Measurements from ENCODE around the gene TNN. TPM values are rescaled to one million over a fixed set of nuclear protein-coding genes. Genes with fewer than 3 reads are reported as not detected.

TNN gene
- total RNA-seq, 2 donors from 2014 or later, result 0.09 TPM; not detected in 1

DNA sequence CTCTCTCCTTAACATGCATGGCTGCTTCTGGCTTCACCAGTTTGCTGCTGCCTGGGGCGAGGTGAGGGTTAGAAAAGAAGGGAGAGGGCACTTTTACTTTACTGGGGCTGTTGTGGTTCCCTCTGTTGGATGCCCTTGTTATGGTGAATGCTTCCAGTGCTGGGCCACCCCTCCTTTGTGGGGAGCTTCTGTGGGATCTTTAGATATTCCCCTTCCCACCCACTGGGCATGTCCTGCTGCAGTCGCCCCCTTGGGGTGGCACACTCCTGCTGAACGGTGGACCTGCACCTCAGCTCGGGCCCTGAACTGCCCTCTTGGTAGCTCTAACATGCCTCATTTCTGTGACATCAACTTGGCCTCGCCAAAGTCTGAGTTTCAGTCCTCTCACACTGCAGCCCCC is 6.0 kb downstream of the TNN start:
- Histone ChIP-seq H3K36me3 (ENCODE audit: control insufficient read depth, insufficient read depth, low read length) (no peaks in the 10 kb centered on the region), H3K9me3 (ENCODE audit: control insufficient read depth, low read length) (no peaks in the 10 kb centered on the region), H3K4me3 (ENCODE audit: low read length) (no peak overlapping the region), H3K27me3 (ENCODE audit: control insufficient read depth, insufficient read depth, low read length, poor library complexity, severe bottlenecking) (no peaks in the 10 kb centered on the region), H3K27ac (ENCODE audit: low read depth, low read length) (no peak overlapping the region), H3K4me1 (ENCODE audit: control insufficient read depth, insufficient read depth, low read length) (no peaks in the 10 kb centered on the region), H3K9ac (ENCODE audit: extremely low read depth, low read length, poor library complexity, severe bottlenecking) (no peak overlapping the region)
- peaks cover 10% of the 10 kb centered on the region for H3K27me3 Mint-ChIP-seq (ENCODE audit: insufficient read depth)
- H3K4me1 Mint-ChIP-seq, result peaks cover 6% of the 10 kb centered on the region
- H3K27ac Mint-ChIP-seq, result no peak overlapping the region
- TF ChIP-seq, protein P1, sequence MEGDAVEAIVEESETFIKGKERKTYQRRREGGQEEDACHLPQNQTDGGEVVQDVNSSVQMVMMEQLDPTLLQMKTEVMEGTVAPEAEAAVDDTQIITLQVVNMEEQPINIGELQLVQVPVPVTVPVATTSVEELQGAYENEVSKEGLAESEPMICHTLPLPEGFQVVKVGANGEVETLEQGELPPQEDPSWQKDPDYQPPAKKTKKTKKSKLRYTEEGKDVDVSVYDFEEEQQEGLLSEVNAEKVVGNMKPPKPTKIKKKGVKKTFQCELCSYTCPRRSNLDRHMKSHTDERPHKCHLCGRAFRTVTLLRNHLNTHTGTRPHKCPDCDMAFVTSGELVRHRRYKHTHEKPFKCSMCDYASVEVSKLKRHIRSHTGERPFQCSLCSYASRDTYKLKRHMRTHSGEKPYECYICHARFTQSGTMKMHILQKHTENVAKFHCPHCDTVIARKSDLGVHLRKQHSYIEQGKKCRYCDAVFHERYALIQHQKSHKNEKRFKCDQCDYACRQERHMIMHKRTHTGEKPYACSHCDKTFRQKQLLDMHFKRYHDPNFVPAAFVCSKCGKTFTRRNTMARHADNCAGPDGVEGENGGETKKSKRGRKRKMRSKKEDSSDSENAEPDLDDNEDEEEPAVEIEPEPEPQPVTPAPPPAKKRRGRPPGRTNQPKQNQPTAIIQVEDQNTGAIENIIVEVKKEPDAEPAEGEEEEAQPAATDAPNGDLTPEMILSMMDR (conservative IDR thresholded peaks at IDR 0.05), result peak; percentile 50
- no peaks in the 10 kb centered on the region for H3K36me3 Mint-ChIP-seq (ENCODE audit: low read depth)
- 67% methylated on average over 4 to 5 of the region's 5 CpGs for WGBS, 2 experiments (ENCODE audit: insufficient coverage in 1 of 2, insufficient read length in 1 of 2)
- H3K4me3 Mint-ChIP-seq, result no peak overlapping the region
- H3K9me3 Mint-ChIP-seq, result no peaks in the 10 kb centered on the region
- DNase-seq, result peak; percentile 71

DNA sequence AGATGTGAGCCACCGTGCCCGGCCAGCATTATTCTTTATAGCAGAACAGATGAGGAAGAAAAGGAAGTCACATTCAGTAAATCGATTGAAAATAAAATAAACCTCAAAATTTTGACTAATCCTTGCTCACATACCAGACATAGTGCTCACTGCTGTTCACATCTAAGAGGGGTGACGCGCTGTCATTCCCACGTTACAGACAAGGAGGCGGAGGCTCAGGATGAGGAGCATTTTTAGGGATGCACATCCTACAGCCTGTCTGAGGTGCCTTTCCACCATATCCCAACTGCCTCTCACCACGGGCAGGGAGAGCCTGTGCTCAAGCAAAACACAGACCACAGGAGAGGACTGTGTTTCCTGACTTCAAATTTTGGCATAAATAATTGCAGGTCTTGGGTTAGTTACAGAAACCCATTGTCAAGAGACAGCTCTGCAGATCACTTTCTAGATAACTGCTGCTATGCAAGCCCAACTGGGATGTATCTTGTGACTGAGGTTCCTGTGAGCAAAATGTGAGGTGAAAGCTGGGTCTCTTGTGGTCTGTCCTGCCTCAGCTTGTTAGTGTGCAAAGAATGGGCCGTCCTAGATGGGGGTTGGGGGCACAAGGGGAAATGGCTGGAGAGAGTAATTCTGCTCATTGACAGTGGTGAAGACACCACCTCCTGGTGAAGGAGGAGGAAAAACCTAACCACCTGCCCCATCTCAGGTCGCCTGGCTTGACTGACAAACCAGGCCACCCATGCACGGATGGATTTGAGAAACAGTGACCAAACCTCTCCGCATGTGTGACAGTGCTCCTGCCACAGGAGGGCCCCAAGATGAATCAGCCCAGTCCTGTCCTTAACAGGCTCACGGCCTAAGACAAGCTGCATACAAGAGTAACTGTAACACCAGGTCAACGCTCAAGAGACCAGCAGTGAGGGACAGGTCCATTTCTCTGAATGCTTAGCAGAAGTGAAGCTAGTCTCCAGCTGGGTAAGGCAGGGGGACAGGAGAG is 8.2 kb downstream of the TNN start:
- DNase-seq, result peak; percentile 72
- H3K9me3 Mint-ChIP-seq, result no peaks in the 10 kb centered on the region
- no peak overlapping the region for H3K4me3 Mint-ChIP-seq
- H3K36me3 Mint-ChIP-seq (ENCODE audit: low read depth), result no peaks in the 10 kb centered on the region
- WGBS, 2 experiments (ENCODE audit: insufficient coverage in 1 of 2, insufficient read length in 1 of 2), result 87% methylated on average over 12 to 14 of the region's 14 CpGs
- Histone ChIP-seq H3K27ac (ENCODE audit: low read depth, low read length) (no peak overlapping the region), H3K4me3 (ENCODE audit: low read length) (no peak overlapping the region), H3K4me1 (ENCODE audit: control insufficient read depth, insufficient read depth, low read length) (no peaks in the 10 kb centered on the region), H3K36me3 (ENCODE audit: control insufficient read depth, insufficient read depth, low read length) (no peaks in the 10 kb centered on the region), H3K27me3 (ENCODE audit: control insufficient read depth, insufficient read depth, low read length, poor library complexity, severe bottlenecking) (no peaks in the 10 kb centered on the region), H3K9me3 (ENCODE audit: control insufficient read depth, low read length) (no peaks in the 10 kb centered on the region), H3K9ac (ENCODE audit: extremely low read depth, low read length, poor library complexity, severe bottlenecking) (no peak overlapping the region)
- TF ChIP-seq, protein P1 (conservative IDR thresholded peaks at IDR 0.05), result peak; percentile 43
- H3K27me3 Mint-ChIP-seq (ENCODE audit: insufficient read depth), result peaks cover 12% of the 10 kb centered on the region
- no peak overlapping the region for H3K27ac Mint-ChIP-seq
- H3K4me1 Mint-ChIP-seq, result peaks cover 6% of the 10 kb centered on the region

DNA sequence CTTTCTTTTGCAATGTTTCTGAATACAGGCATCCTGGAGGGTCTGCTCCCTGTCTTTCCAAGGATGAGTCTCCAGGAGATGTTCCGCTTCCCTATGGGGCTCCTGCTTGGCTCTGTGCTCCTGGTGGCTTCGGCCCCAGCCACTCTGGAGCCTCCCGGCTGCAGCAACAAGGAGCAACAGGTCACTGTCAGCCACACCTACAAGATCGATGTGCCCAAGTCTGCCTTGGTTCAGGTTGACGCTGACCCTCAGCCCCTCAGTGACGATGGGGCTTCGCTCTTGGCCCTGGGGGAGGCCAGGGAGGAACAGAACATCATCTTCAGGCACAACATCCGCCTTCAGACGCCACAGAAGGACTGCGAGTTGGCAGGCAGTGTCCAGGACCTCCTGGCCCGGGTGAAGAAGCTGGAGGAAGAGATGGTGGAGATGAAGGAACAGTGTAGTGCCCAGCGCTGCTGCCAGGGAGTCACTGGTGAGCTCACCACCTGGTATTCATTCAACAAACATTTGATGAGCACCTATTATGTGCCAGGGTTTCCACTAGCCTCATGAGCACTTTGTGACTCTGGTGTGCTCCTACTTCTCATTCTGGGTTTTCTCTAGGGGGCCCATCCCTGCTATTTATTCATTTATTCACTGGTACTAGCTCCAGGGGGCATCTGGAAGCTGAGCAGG is 9.9 kb downstream of the TNN start:
- no peaks in the 10 kb centered on the region for H3K36me3 ChIP-seq (ENCODE audit: control insufficient read depth, insufficient read depth, low read length)
- H3K9me3 ChIP-seq (ENCODE audit: control insufficient read depth, low read length), result no peaks in the 10 kb centered on the region
- TF ChIP-seq, protein P1 (conservative IDR thresholded peaks at IDR 0.05), result no peak
- H3K36me3 Mint-ChIP-seq (ENCODE audit: low read depth), result no peaks in the 10 kb centered on the region
- WGBS, 2 experiments (ENCODE audit: insufficient coverage in 1 of 2, insufficient read length in 1 of 2), result 93 to 95% methylated on average over 6 to 12 of the region's 12 CpGs
- no peak overlapping the region for H3K27ac ChIP-seq (ENCODE audit: low read depth, low read length)
- H3K27me3 Mint-ChIP-seq (ENCODE audit: insufficient read depth), result peaks cover 9% of the 10 kb centered on the region
- no peaks in the 10 kb centered on the region for H3K9me3 Mint-ChIP-seq
- H3K27me3 ChIP-seq (ENCODE audit: control insufficient read depth, insufficient read depth, low read length, poor library complexity, severe bottlenecking), result peaks cover 4% of the 10 kb centered on the region
- H3K4me1 Mint-ChIP-seq, result peaks cover 3% of the 10 kb centered on the region
- H3K27ac Mint-ChIP-seq, result no peak overlapping the region
- no peaks in the 10 kb centered on the region for H3K4me1 ChIP-seq (ENCODE audit: control insufficient read depth, insufficient read depth, low read length)
- no peak overlapping the region for H3K9ac ChIP-seq (ENCODE audit: extremely low read depth, low read length, poor library complexity, severe bottlenecking)
- DNase-seq, result no peak
- no peak overlapping the region for H3K4me3 ChIP-seq (ENCODE audit: low read length)
- no peak overlapping the region for H3K4me3 Mint-ChIP-seq

All from endodermal cell (in vitro differentiated cells).